CD4-positive, alpha-beta T cell treated with Interleukin-12 subunit alpha and Interleukin-12 subunit beta, for 1 hour (primary cell): ENCODE data around the gene ATP8B2.
"Not testable (repeated sequence)": the region's sequence is repeated elsewhere in the genome, so short reads cannot be mapped to it uniquely, and the experiment has no call there.

Experiments used
- DNase-seq: peaks from one replicate; pipeline ENCODE4 v3.0.0-alpha.2; 2020

Gene ATP8B2

GRCh38 chr1:154324669-154325582 is at the start of gene ATP8B2:
TSS of gene ATP8B2 (plus strand) at chr1:154325525. CDS start at chr1:154328142, 2,617 bp downstream.
- peak; percentile 88 for DNase-seq

- DNase-seq, result peak; percentile 48
Observed at GRCh38 chr1:154276797-154277196, 48.5 kb upstream of the ATP8B2 start.

GRCh38 chr1:154287591-154287990 is 37.7 kb upstream of the ATP8B2 start:
- DNase-seq, result not testable (repeated sequence)

- no peak for DNase-seq
Observed at GRCh38 chr1:154288661-154289060, 36.7 kb upstream of the ATP8B2 start.

GRCh38 chr1:154290921-154291320 is 34.4 kb upstream of the ATP8B2 start:
- no peak for DNase-seq

GRCh38 chr1:154295408-154296235 is 29.7 kb upstream of the ATP8B2 start:
- no peak for DNase-seq

- DNase-seq, result no peak
Observed at GRCh38 chr1:154301582-154301981, 23.7 kb upstream of the ATP8B2 start.

GRCh38 chr1:154304664-154305337 is 20.5 kb upstream of the ATP8B2 start:
- no peak for DNase-seq

GRCh38 chr1:154306151-154306550 is 19.2 kb upstream of the ATP8B2 start:
- no peak for DNase-seq

GRCh38 chr1:154307670-154308270 is 17.6 kb upstream of the ATP8B2 start:
- peak; percentile 16 for DNase-seq

GRCh38 chr1:154309136-154309535 is 16.2 kb upstream of the ATP8B2 start:
- not testable (repeated sequence) for DNase-seq

GRCh38 chr1:154312229-154313065 is 12.9 kb upstream of the ATP8B2 start:
- not testable (repeated sequence) for DNase-seq

GRCh38 chr1:154313066-154313356 is 12.3 kb upstream of the ATP8B2 start:
- no peak for DNase-seq

- DNase-seq, result not testable (repeated sequence)
Observed at GRCh38 chr1:154314226-154314625, 11.1 kb upstream of the ATP8B2 start.

- no peak for DNase-seq
Observed at GRCh38 chr1:154316704-154317103, 8.6 kb upstream of the ATP8B2 start.

GRCh38 chr1:154318386-154318785 is 6.9 kb upstream of the ATP8B2 start:
- no peak for DNase-seq

GRCh38 chr1:154320882-154321608 is 4.3 kb upstream of the ATP8B2 start, which contains the start of gene AQP10:
TSS of gene AQP10 (plus strand) at chr1:154321093. CDS start at chr1:154321156, 63 bp downstream.
- no peak for DNase-seq

- DNase-seq, result not testable (repeated sequence)
Observed at GRCh38 chr1:154321609-154321934, 3.8 kb upstream of the ATP8B2 start.

GRCh38 chr1:154323493-154323892 is 1.8 kb upstream of the ATP8B2 start:
- DNase-seq, result no peak

- DNase-seq, result no peak
Observed at GRCh38 chr1:154324241-154324640, 1.1 kb upstream of the ATP8B2 start.
